ENCODE results near the gene CTIF. TPM values are rescaled to one million over a fixed set of nuclear protein-coding genes. Genes with fewer than 3 reads are reported as not detected.

The CTIF gene
- total and polyA plus RNA-seq, 12 donors: 44.5 to 74.1 (median 58.9) TPM

DNA sequence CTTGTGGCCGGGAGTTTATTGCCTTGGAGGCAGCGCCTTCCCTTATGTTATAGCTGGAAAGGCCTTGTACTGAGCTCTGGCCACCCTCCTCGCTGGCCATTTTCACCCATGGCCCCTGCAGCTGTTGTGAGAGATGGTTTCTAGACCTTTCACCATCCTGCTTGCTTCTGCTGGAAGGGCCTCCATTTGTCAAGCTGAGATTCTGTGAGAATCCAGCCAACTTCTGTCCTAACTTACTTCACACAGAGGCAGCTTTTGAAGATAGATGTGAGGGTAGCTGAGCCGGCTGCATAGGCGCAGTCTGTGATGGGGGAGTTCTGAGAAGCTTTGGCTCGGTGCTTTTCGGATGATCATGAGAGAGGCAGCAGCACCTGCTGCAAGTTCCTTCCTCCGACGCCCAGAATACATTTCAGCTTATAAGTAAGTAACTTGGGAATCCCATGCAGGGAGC lies 8.7 kb downstream of the CTIF start:
- peaks cover 16 to 84% (median 64%) of the 10 kb centered on the region in 9 donors for H3K4me1 ChIP-seq
- no peak for DNase-seq
- no peak for TF ChIP-seq CTCF (IDR thresholded peaks at IDR 0.05)
- H3K27me3 ChIP-seq: no peaks in the 10 kb centered on the region
- H3K4me3 ChIP-seq: no peak overlapping the region
- H3K9me3 ChIP-seq: no peaks in the 10 kb centered on the region
- intact Hi-C loops (cut with DNase I): loop anchor here in 3 of 10 donors (5.0 to 10.0 kb wide), 4 partner anchors 45 to 117 kb away; no protein-coding TSS in a partner anchor
- WGBS, 2 donors: 80 to 83% methylated on average over 9 of the region's 9 CpGs
- H3K27ac ChIP-seq: peak overlapping the region in 9 of 10 donors; percentile 45 to 79 (median 63)
- ATAC-seq: no peak
- H3K36me3 ChIP-seq: peaks cover 0 to 8% (median 0%) of the 10 kb centered on the region in 9 donors

DNA sequence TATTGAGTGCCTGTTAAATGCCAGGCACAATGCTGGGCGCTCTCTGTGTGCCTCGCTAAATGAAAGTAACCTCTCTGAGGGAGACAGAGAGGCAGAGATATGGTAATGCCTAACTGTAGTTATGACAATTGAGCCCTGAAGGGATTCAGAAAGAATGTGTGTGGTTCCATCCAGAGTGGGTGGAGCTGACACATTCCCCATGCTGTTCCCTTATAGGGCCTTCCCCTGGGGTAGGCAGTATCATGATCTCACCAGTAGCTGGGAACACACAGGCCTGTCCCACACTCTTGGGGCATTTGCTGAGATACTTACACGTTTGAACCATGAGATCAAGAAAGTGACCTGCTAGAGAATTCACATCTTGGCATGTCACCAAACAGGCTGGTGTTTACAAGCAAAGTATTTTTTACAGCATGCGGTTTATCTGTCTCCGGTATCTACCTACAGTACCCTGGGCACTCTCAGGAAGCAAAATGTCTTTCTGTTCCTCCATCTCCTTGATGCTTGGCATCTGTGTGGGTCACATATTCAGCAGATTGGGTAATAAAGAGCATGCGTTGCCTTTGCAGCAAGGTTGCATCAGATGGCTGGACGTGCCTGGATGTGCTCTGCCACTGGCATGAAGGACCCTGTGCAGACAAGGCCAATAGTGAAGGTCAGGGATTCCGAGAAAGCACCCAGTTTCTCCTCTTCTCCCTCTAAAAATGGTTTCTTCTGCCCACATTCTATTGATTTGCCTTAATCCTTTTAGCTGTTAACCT lies 9.4 kb downstream of the CTIF start:
- intact Hi-C loops (cut with DNase I): loop anchor here in 4 of 10 donors (1.0 to 10.0 kb wide), 5 partner anchors 42 to 117 kb away; no protein-coding TSS in a partner anchor
- no peaks in the 10 kb centered on the region for H3K27me3 ChIP-seq
- H3K9me3 ChIP-seq: no peaks in the 10 kb centered on the region
- TF ChIP-seq CTCF (IDR thresholded peaks at IDR 0.05): no peak
- H3K27ac ChIP-seq: peak overlapping the region in 9 of 10 donors; percentile 45 to 79 (median 63)
- 58 to 59% methylated on average over 8 of the region's 8 CpGs for WGBS, 2 donors
- H3K4me1 ChIP-seq: peaks cover 14 to 81% (median 59%) of the 10 kb centered on the region in 9 donors
- H3K4me3 ChIP-seq: no peak overlapping the region
- H3K36me3 ChIP-seq: peaks cover 0 to 9% (median 0%) of the 10 kb centered on the region in 9 donors
- peak; percentile 51 to 87 (median 68) for ATAC-seq
- peak in 1 of 2 donors; percentile 34 for DNase-seq

DNA sequence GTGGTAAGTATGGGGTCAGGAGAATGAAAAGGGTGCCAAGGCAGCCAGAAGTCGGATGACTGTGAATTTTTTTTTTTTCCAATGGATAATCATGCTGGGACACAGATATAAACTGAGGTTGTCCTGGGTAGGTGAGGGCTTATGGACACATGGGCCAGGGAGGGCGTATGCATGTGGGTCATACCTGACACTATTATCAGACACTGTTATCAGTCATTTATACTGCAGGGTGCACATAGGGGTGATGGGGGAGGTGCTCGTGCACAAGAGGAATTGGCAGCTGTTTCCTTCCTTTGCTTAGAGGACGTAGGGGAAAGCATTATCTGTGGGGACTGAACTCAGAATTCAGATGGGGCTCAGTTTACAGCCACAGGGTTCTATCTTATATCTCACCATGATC lies 10.1 kb downstream of the CTIF start:
- WGBS, 2 donors: 59 to 67% methylated on average over 4 of the region's 4 CpGs
- no peaks in the 10 kb centered on the region for H3K9me3 ChIP-seq
- H3K27ac ChIP-seq: peak overlapping the region in 9 of 10 donors; percentile 40 to 79 (median 63)
- no peak for TF ChIP-seq CTCF (IDR thresholded peaks at IDR 0.05)
- no peaks in the 10 kb centered on the region for H3K27me3 ChIP-seq
- H3K36me3 ChIP-seq: peaks cover 0 to 11% (median 0%) of the 10 kb centered on the region in 9 donors
- intact Hi-C loops (cut with DNase I): loop anchor here in 4 of 10 donors (1.0 to 10.0 kb wide), 5 partner anchors 41 to 116 kb away; no protein-coding TSS in a partner anchor
- no peak for ATAC-seq
- no peak overlapping the region for H3K4me3 ChIP-seq
- DNase-seq: no peak
- peaks cover 13 to 74% (median 57%) of the 10 kb centered on the region in 9 donors for H3K4me1 ChIP-seq

- intact Hi-C loops (cut with DNase I): no loop called here
- H3K4me1 ChIP-seq: peaks cover 10 to 61% (median 48%) of the 10 kb centered on the region in 9 donors
- no peak for DNase-seq
- no peaks in the 10 kb centered on the region for H3K9me3 ChIP-seq
- peak overlapping the region in 4 of 10 donors; percentile 11 to 45 (median 29) for H3K27ac ChIP-seq
- WGBS, 2 donors: 83 to 90% methylated on average over 2 of the region's 2 CpGs
- no peak for ATAC-seq
- no peaks in the 10 kb centered on the region for H3K27me3 ChIP-seq
- H3K36me3 ChIP-seq: peaks cover 0 to 13% (median 0%) of the 10 kb centered on the region in 9 donors
- TF ChIP-seq CTCF (IDR thresholded peaks at IDR 0.05): no peak
- H3K4me3 ChIP-seq: no peak overlapping the region
Observed at GRCh38 chr18:48550101-48550729, 11.4 kb downstream of the CTIF start.

Measured in heart right ventricle (tissue), 16 donors.